HepG2 (cell line): ENCODE results near the gene JPH4. TPM values are rescaled to one million over a fixed set of nuclear protein-coding genes. Genes with fewer than 3 reads are reported as not detected.

ENCODE experiments used
- ATAC-seq: fragments of 200-7000 bp; cut with Tn5 transposase; 3 replicates; pipeline ENCODE4 v1.9.1; 2020; ENCODE audit warnings: mild to moderate bottlenecking, moderate library complexity
- BruUV-seq: library from RNA; stranded (reverse); fragments of 400-500 nt; replicated peaks from 2 replicates; lab custom pipeline; 2021; lab: Mats Ljungman, UMichigan
- CTCF ChIA-PET: fragments of 300-600 bp; formaldehyde crosslinking; extraction: SDS; loops from one replicate; lab custom pipeline; 2021; ENCODE audit warnings: low total read pairs, inconsistent platforms, low intra/inter-chr PET ratio; lab: Yijun Ruan, JAX
- POLR2A ChIA-PET: fragments of 350-600 bp; sonication (Branson Sonifier 250); formaldehyde crosslinking; loops from one replicate; lab custom pipeline; 2020; ENCODE audit warnings: antibody characterized with exemption, inconsistent platforms; lab: Yijun Ruan, JAX
- DNase-seq: peaks from one replicate; pipeline ENCODE4 v3.0.0-alpha.2; 2015; ENCODE audit warnings: low spot score
- FAIRE-seq: peaks from 3 replicates; lab custom pipeline; 2011; peaks lifted over from hg19 to GRCh38; lab: Jason Lieb, UNC
- H2AFZ ChIP-seq: one replicate; pipeline ENCODE4 v1.6.1; 2011; ENCODE audit warnings: low read length, inconsistent platforms
- H3K27ac ChIP-seq: fragments of 300-600 bp; 3 replicates; pipeline ENCODE4 v1.8.0; 2011; ENCODE audit warnings: mixed run types, mild to moderate bottlenecking, mixed read lengths, low read length, inconsistent platforms; ENCODE audit not compliant: insufficient read depth; ENCODE audit errors: extremely low read length
- H3K27me3 ChIP-seq, 2 experiments: fragments of 200-600 bp in 1 of 2; 2 replicates in 1 of 2; 3 replicates in 1 of 2; pipeline versions ENCODE4 v1.6.0 to v1.8.0; 2011; ENCODE audit warnings: low read length in 2 of 2, mild to moderate bottlenecking in 2 of 2, moderate library complexity in 2 of 2, inconsistent platforms in 1 of 2; ENCODE audit not compliant: insufficient read depth in 2 of 2, control insufficient read depth in 1 of 2
- H3K36me3 ChIP-seq, 2 experiments: fragments of 200-600 bp in 1 of 2; replicated peaks in 1 of 2; 2 replicates in 1 of 2; 3 replicates in 1 of 2; pipeline versions ENCODE4 v1.5.1 to v1.8.0; 2011; ENCODE audit warnings: low read length in 2 of 2, inconsistent platforms in 1 of 2; ENCODE audit not compliant: insufficient read depth in 2 of 2, control insufficient read depth in 1 of 2
- H3K4me1 ChIP-seq: 2 replicates; pipeline ENCODE4 v1.5.1; 2012; ENCODE audit warnings: low read length, inconsistent platforms; ENCODE audit not compliant: insufficient read depth
- H3K4me2 ChIP-seq: 2 replicates; pipeline ENCODE4 v1.6.0; 2011; ENCODE audit warnings: low read depth, low read length, inconsistent platforms
- H3K4me3 ChIP-seq, 3 experiments: fragments of 200-600 bp in 1 of 3; sonication (generic), shearing (Covaris generic) in 1 of 3; replicated peaks in 1 of 3; 2 replicates each; pipeline ENCODE4 v1.5.1; 2011 to 2016; ENCODE audit warnings: low read length in 3 of 3, inconsistent platforms in 2 of 3, low read depth in 2 of 3, mild to moderate bottlenecking in 2 of 3, control low read depth in 1 of 3, mixed read lengths in 1 of 3; ENCODE audit not compliant: insufficient read depth in 1 of 3
- H3K79me2 ChIP-seq: one replicate; pipeline ENCODE4 v1.6.1; 2011; ENCODE audit warnings: low read length, inconsistent platforms; ENCODE audit not compliant: insufficient read depth
- H3K9ac ChIP-seq: 2 replicates; pipeline ENCODE4 v1.6.0; 2011; ENCODE audit warnings: mild to moderate bottlenecking, low read depth, low read length, inconsistent platforms; ENCODE audit not compliant: insufficient read depth
- H3K9me3 ChIP-seq: 2 replicates; pipeline ENCODE4 v1.5.1; 2012; ENCODE audit warnings: mild to moderate bottlenecking, low read length
- H4K20me1 ChIP-seq: 2 replicates; pipeline ENCODE4 v1.6.0; 2011; ENCODE audit warnings: inconsistent platforms, mild to moderate bottlenecking, low read length, moderate library complexity; ENCODE audit not compliant: insufficient read depth
- AHR ChIP-seq: IDR thresholded peaks from 2 replicates; pipeline ENCODE4 v1.6.1; 2018; ENCODE audit warnings: missing genetic modification reagents, missing compliant biosample characterization
- BORCS8-MEF2B ChIP-seq: sonication (generic); formaldehyde crosslinking; IDR thresholded peaks from 2 replicates; pipeline ENCODE4 v1.8.0; 2022; ENCODE audit warnings: mild to moderate bottlenecking, missing genetic modification reagents
- CEBPG ChIP-seq: IDR thresholded peaks from 2 replicates; pipeline ENCODE4 v1.6.1; 2016
- FOXA1 ChIP-seq, 2 experiments: fragments of 450-650 bp in 1 of 2; sonication (generic) in 1 of 2; formaldehyde crosslinking in 1 of 2; IDR thresholded peaks; 2 replicates each; pipeline versions ENCODE4 v1.4.0 to v1.6.1; 2016 to 2020; ENCODE audit warnings: missing genetic modification reagents in 1 of 2
- GATAD1 ChIP-seq: IDR thresholded peaks from 2 replicates; pipeline ENCODE4 v1.6.1; 2016; ENCODE audit warnings: missing genetic modification reagents, missing compliant biosample characterization
- HNRNPK ChIP-seq: fragments of 200-400 bp; formaldehyde crosslinking; IDR thresholded peaks from 2 replicates; pipeline ENCODE4 v1.6.1; 2018; ENCODE audit warnings: low read length, low read depth, moderate library complexity, mild to moderate bottlenecking; ENCODE audit not compliant: poor library complexity, severe bottlenecking
- NCOR1 ChIP-seq: fragments of 200-600 bp; sonication (generic); IDR thresholded peaks from 2 replicates; pipeline ENCODE4 v1.7.0; 2017; ENCODE audit warnings: antibody characterized with exemption, low read length, borderline replicate concordance
- PHB2 ChIP-seq: fragments of 450-650 bp; IDR thresholded peaks from 2 replicates; pipeline ENCODE4 v1.6.1; 2018; ENCODE audit not compliant: partially characterized antibody
- RXRB ChIP-seq: IDR thresholded peaks from 2 replicates; pipeline ENCODE4 v1.6.1; 2016; ENCODE audit warnings: borderline replicate concordance, missing genetic modification reagents, missing compliant biosample characterization
- SETDB1 ChIP-seq: sonication (generic); formaldehyde crosslinking; IDR thresholded peaks from 2 replicates; pipeline ENCODE4 v1.5.1; 2020; ENCODE audit warnings: missing genetic modification reagents, mild to moderate bottlenecking, borderline replicate concordance
- SIN3A ChIP-seq: IDR thresholded peaks from 2 replicates; pipeline ENCODE4 v1.6.1; 2011; ENCODE audit warnings: low read depth, mild to moderate bottlenecking, control low read depth, low read length, borderline replicate concordance
- SIN3B ChIP-seq: fragments of 150-350 bp; IDR thresholded peaks from 2 replicates; pipeline ENCODE4 v1.6.1; 2014; ENCODE audit warnings: low read length
- THYN1 ChIP-seq: sonication (generic); formaldehyde crosslinking; IDR thresholded peaks from 2 replicates; pipeline ENCODE4 v1.8.1; 2023; ENCODE audit warnings: low read depth, mild to moderate bottlenecking, moderate library complexity, missing genetic modification reagents, borderline replicate concordance
- ZFP82 ChIP-seq: sonication (generic); formaldehyde crosslinking; IDR thresholded peaks from 2 replicates; pipeline ENCODE4 v1.5.1; 2020; ENCODE audit warnings: mild to moderate bottlenecking, missing genetic modification reagents, borderline replicate concordance
- ZFP90 ChIP-seq: sonication (generic); formaldehyde crosslinking; IDR thresholded peaks from 2 replicates; pipeline ENCODE4 v1.8.0; 2022; ENCODE audit warnings: missing genetic modification reagents, mild to moderate bottlenecking, inconsistent platforms, borderline replicate concordance
- ZNF101 ChIP-seq: sonication (generic); formaldehyde crosslinking; IDR thresholded peaks from 2 replicates; pipeline ENCODE4 v1.4.0; 2020; ENCODE audit warnings: mild to moderate bottlenecking, low read depth, missing genetic modification reagents, borderline replicate concordance
- ZNF44 ChIP-seq: sonication (generic); formaldehyde crosslinking; IDR thresholded peaks from 2 replicates; pipeline ENCODE4 v1.5.1; 2020; ENCODE audit warnings: mild to moderate bottlenecking, missing genetic modification reagents
- ZNF569 ChIP-seq: sonication (generic); formaldehyde crosslinking; IDR thresholded peaks from 2 replicates; pipeline ENCODE4 v1.5.0; 2020; ENCODE audit warnings: mild to moderate bottlenecking, missing genetic modification reagents, moderate library complexity, borderline replicate concordance
- in situ Hi-C: cut with HindIII; loops from 2 replicates; pipeline ENCODE4 v1.10.0; 2017; ENCODE audit warnings: low pct_unique_long_range_greater_than_20kb; ENCODE audit not compliant: extremely low pct_ligation_motif_present
- intact Hi-C: fragments of 100-400 bp; cut with micrococcal nuclease; formaldehyde crosslinking; loops from one replicate; pipeline ENCODE4 v1.10.0; 2022; ENCODE audit not compliant: unreplicated experiment
- polyA plus RNA-seq, 8 experiments: library from polyadenylated mRNA; depleted of rRNA in 3 of 8; stranded (reverse) in 7 of 8; unstranded in 1 of 8; fragments of >200 nt; fragmentation: Illumina TruSeq in 4 of 8; extraction: Trizol in 4 of 8; gene quantifications; 2 replicates each; pipeline versions ENCODE4 v1.2.1 to v1.2.3, GENCODE V29; 2011 to 2016; ENCODE audit warnings: low read depth in 4 of 8, missing spikeins in 1 of 8, mixed read lengths in 1 of 8; ENCODE audit not compliant: insufficient read depth in 1 of 8
- total RNA-seq, 5 experiments: library from RNA; depleted of rRNA; stranded (reverse); fragments of >200 nt; fragmentation: Illumina TruSeq; extraction: Trizol; gene quantifications; 2 replicates each; pipeline ENCODE4 v1.2.3, GENCODE V29; 2016; ENCODE audit warnings: low read depth in 1 of 5
- TF ChIP-seq, protein P1 (sequence below): sonication (generic); formaldehyde crosslinking; IDR thresholded peaks from 2 replicates; pipeline ENCODE4 v1.5.1; 2020; ENCODE audit warnings: mild to moderate bottlenecking, missing genetic modification reagents, moderate library complexity
- TF ChIP-seq, protein P2 (sequence below): sonication (generic); formaldehyde crosslinking; IDR thresholded peaks from 2 replicates; pipeline ENCODE4 v1.5.0; 2020; ENCODE audit warnings: mild to moderate bottlenecking, missing genetic modification reagents
- TF ChIP-seq, protein P3 (sequence below): sonication (generic); formaldehyde crosslinking; conservative IDR thresholded peaks from 2 replicates; pipeline ENCODE4 v1.8.0; 2022; ENCODE audit warnings: low read depth, missing genetic modification reagents

The JPH4 gene
- total and polyA plus RNA-seq, 2 of the 13 experiments (the other 11 are each of a cell fraction or from before 2014, with no cell fraction given): 0.08 to 0.22 TPM

DNA sequence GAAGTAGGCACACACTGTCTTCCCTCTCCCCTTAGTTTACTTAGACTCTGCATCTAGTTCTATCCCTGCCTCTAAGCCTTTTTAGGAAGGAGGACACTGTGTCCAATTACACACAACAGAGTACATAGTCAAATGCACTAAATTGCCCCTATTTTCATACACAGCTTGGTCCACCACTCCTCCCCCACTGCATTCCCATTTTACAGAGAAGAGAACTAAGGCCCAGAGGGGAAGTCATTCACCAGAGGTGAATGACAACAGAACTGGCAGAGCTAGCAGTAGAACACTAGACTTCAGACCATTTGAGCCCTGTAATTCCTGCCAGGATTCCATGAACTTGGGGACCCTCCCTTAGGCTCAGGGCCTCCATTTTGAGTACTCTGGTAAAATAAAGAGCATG, 1.1 kb upstream of the JPH4 start:
- DNase-seq (peak; percentile 25), FAIRE-seq (no peak), ATAC-seq (no peak)
- H3K79me2 ChIP-seq: no peaks in the 10 kb centered on the region
- no peak overlapping the region for H3K4me2 ChIP-seq
- H3K9ac ChIP-seq: no peak overlapping the region
- no peaks in the 10 kb centered on the region for H3K9me3 ChIP-seq
- no peaks in the 10 kb centered on the region for H3K27me3 ChIP-seq
- H3K4me1 ChIP-seq: peaks cover 39% of the 10 kb centered on the region
- intact Hi-C loops (loop anchor here (10.0 kb wide), 1 partner anchor 855 kb away; no protein-coding TSS in a partner anchor), in situ Hi-C loops (no loop called here)
- H3K4me3 ChIP-seq: no peak overlapping the region
- H3K27ac ChIP-seq: peak overlapping the region; percentile 78
- H2AFZ ChIP-seq: no peak overlapping the region
- H3K36me3 ChIP-seq: no peaks in the 10 kb centered on the region
- POLR2A ChIA-PET: interaction anchor here (1.3 to 8.8 kb wide), 5 partner anchors 8 to 57 kb away, joined by 4 to 924 read pairs (median 75); partner anchors contain the start of genes AP1G2 and DHRS2
- BruUV-seq: no TSS peak
- H4K20me1 ChIP-seq: no peaks in the 10 kb centered on the region
- CTCF ChIA-PET: interaction anchor here (1.7 kb wide), 1 partner anchor 11 kb away, joined by 3 read pairs; no protein-coding TSS in a partner anchor
- TF ChIP-seq, protein P1, sequence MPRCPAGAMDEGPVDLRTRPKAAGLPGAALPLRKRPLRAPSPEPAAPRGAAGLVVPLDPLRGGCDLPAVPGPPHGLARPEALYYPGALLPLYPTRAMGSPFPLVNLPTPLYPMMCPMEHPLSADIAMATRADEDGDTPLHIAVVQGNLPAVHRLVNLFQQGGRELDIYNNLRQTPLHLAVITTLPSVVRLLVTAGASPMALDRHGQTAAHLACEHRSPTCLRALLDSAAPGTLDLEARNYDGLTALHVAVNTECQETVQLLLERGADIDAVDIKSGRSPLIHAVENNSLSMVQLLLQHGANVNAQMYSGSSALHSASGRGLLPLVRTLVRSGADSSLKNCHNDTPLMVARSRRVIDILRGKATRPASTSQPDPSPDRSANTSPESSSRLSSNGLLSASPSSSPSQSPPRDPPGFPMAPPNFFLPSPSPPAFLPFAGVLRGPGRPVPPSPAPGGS (CRISPR knock-in tag): no peak
- no peak for TF ChIP-seq AHR (CRISPR knock-in tag)
- TF ChIP-seq, protein P2, sequence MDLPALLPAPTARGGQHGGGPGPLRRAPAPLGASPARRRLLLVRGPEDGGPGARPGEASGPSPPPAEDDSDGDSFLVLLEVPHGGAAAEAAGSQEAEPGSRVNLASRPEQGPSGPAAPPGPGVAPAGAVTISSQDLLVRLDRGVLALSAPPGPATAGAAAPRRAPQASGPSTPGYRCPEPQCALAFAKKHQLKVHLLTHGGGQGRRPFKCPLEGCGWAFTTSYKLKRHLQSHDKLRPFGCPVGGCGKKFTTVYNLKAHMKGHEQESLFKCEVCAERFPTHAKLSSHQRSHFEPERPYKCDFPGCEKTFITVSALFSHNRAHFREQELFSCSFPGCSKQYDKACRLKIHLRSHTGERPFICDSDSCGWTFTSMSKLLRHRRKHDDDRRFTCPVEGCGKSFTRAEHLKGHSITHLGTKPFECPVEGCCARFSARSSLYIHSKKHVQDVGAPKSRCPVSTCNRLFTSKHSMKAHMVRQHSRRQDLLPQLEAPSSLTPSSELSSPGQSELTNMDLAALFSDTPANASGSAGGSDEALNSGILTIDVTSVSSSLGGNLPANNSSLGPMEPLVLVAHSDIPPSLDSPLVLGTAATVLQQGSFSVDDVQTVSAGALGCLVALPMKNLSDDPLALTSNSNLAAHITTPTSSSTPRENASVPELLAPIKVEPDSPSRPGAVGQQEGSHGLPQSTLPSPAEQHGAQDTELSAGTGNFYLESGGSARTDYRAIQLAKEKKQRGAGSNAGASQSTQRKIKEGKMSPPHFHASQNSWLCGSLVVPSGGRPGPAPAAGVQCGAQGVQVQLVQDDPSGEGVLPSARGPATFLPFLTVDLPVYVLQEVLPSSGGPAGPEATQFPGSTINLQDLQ: no peak
- no peak for TF ChIP-seq PHB2
- TF ChIP-seq THYN1 (CRISPR knock-in tag): no peak
- TF ChIP-seq SIN3A: no peak
- no peak for TF ChIP-seq ZFP82 (CRISPR knock-in tag)
- TF ChIP-seq SETDB1 (CRISPR knock-in tag): no peak
- no peak for TF ChIP-seq ZNF101 (CRISPR knock-in tag)
- TF ChIP-seq SIN3B: no peak
- TF ChIP-seq BORCS8-MEF2B (CRISPR knock-in tag): no peak
- TF ChIP-seq RXRB (CRISPR knock-in tag): no peak
- no peak for TF ChIP-seq ZFP90 (CRISPR knock-in tag)
- TF ChIP-seq ZNF44 (CRISPR knock-in tag): no peak
- TF ChIP-seq, protein P3, sequence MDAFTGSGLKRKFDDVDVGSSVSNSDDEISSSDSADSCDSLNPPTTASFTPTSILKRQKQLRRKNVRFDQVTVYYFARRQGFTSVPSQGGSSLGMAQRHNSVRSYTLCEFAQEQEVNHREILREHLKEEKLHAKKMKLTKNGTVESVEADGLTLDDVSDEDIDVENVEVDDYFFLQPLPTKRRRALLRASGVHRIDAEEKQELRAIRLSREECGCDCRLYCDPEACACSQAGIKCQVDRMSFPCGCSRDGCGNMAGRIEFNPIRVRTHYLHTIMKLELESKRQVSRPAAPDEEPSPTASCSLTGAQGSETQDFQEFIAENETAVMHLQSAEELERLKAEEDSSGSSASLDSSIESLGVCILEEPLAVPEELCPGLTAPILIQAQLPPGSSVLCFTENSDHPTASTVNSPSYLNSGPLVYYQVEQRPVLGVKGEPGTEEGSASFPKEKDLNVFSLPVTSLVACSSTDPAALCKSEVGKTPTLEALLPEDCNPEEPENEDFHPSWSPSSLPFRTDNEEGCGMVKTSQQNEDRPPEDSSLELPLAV: no peak
- no peak for TF ChIP-seq NCOR1
- no peak for TF ChIP-seq FOXA1 (IDR thresholded peaks at IDR 0.05)
- TF ChIP-seq FOXA1 (CRISPR knock-in tag; IDR thresholded peaks at IDR 0.05): no peak
- TF ChIP-seq ZNF569 (CRISPR knock-in tag): no peak
- no peak for TF ChIP-seq CEBPG (CRISPR knock-in tag)
- TF ChIP-seq HNRNPK: peak; percentile 9
- no peak for TF ChIP-seq GATAD1 (CRISPR knock-in tag)
